Mesothelial cell of epicardium (in vitro differentiated cells): ENCODE data around the gene NUP205. TPM values are rescaled to one million over a fixed set of nuclear protein-coding genes. Genes with fewer than 3 reads are reported as not detected.

Source experiments
- DNase-seq, 2 experiments: peaks; one replicate each; pipeline ENCODE4 v3.0.0; 2021; ENCODE audit warnings: low spot score in 2 of 2; ENCODE audit not compliant: unreplicated experiment in 2 of 2
- H3K27ac Mint-ChIP-seq: 2 replicates; pipeline ENCODE4 v1.8.0; 2021; ENCODE audit warnings: mixed read lengths
- H3K27me3 Mint-ChIP-seq: 2 replicates; pipeline ENCODE4 v1.8.0; 2021; ENCODE audit warnings: low read depth, mixed read lengths
- H3K36me3 Mint-ChIP-seq: 2 replicates; pipeline ENCODE4 v1.8.0; 2021; ENCODE audit warnings: mixed read lengths
- H3K4me1 Mint-ChIP-seq: 2 replicates; pipeline ENCODE4 v1.8.0; 2021; ENCODE audit warnings: mixed read lengths
- H3K4me3 Mint-ChIP-seq: 2 replicates; pipeline ENCODE4 v1.8.0; 2021; ENCODE audit warnings: mild to moderate bottlenecking, moderate library complexity, mixed read lengths
- H3K9me3 Mint-ChIP-seq: 2 replicates; pipeline ENCODE4 v1.8.0; 2021; ENCODE audit warnings: mixed read lengths
- total RNA-seq: library from RNA; stranded (reverse); gene quantifications from 3 replicates; pipeline ENCODE4 v1.2.1, GENCODE V29; 2021
- TF ChIP-seq, protein P1 (sequence below): fragments of 200-600 bp; sonication (generic); IDR thresholded peaks from one replicate; pipeline ENCODE4 v1.5.0; 2021; ENCODE audit warnings: antibody characterized with exemption; ENCODE audit not compliant: unreplicated experiment

The NUP205 gene
- total RNA-seq, 1 donor from 2014 or later: 82.4 TPM

DNA sequence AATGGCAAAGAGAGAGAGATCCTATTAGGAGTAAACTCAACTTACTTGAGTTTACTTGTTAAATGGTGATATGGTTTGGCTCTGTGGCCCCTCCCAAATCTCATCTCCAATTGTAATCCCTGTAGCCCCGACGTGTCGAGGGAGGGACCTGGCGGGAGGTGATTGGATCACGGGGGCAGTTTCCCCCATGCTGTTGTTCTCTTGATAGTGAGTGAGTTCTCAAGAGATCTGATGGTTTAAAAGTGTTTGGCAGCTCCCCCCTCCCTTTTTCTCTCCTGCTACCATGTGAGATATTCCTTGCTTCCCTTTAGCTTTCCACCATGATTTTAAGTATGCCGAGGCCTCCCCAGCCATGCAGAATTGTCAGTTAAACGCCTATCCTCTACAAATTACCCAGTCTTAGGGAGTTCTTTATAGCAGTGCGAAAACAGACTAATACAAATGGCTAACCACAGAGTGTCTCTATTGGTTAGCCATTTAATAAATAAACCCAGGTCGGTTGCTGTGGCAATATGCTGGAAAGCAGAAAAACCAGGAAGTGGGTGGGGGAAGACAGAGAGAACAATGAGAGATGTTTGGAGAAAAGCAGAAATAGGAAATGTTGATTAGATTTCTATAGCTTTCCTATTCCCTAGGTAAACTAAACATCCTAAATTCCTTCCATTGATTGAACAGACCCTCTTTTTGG is 101.6 kb downstream of the NUP205 start:
- H3K4me3 Mint-ChIP-seq: no peak overlapping the region

GRCh38 chr7:135661311-135662122 is 103.8 kb downstream of the NUP205 start:
- Mint-ChIP-seq H3K27ac (peak overlapping the region; percentile 78), H3K4me1 (peaks cover 29% of the 10 kb centered on the region), H3K4me3 (peak overlapping the region; percentile 87), H3K9me3 (no peaks in the 10 kb centered on the region), H3K36me3 (peaks cover 2% of the 10 kb centered on the region), H3K27me3 (no peaks in the 10 kb centered on the region)
- DNase-seq: no peak
- TF ChIP-seq, protein P1, sequence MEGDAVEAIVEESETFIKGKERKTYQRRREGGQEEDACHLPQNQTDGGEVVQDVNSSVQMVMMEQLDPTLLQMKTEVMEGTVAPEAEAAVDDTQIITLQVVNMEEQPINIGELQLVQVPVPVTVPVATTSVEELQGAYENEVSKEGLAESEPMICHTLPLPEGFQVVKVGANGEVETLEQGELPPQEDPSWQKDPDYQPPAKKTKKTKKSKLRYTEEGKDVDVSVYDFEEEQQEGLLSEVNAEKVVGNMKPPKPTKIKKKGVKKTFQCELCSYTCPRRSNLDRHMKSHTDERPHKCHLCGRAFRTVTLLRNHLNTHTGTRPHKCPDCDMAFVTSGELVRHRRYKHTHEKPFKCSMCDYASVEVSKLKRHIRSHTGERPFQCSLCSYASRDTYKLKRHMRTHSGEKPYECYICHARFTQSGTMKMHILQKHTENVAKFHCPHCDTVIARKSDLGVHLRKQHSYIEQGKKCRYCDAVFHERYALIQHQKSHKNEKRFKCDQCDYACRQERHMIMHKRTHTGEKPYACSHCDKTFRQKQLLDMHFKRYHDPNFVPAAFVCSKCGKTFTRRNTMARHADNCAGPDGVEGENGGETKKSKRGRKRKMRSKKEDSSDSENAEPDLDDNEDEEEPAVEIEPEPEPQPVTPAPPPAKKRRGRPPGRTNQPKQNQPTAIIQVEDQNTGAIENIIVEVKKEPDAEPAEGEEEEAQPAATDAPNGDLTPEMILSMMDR: no peak

More for the DNA sequence above, 101.6 kb downstream of the NUP205 start:
- Mint-ChIP-seq H3K27me3 (no peaks in the 10 kb centered on the region), H3K27ac (no peak overlapping the region), H3K9me3 (no peaks in the 10 kb centered on the region), H3K4me1 (peaks cover 21% of the 10 kb centered on the region), H3K36me3 (no peaks in the 10 kb centered on the region)
- no peak for DNase-seq
- TF ChIP-seq, protein P1: no peak

DNA sequence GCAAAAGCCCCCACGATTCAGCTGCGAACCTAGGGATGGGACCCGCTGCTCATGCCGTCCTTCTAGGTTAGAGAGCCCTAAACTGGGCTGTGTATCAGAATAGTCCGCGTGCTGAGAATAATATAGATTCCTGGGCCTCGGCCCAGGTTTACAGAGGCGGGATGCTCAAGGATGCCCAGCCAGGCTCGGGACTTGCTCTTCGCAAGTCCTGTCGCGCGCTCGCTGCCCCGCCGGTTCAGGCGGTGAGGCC is 104.3 kb downstream of the NUP205 start:
- TF ChIP-seq, protein P1: no peak
- DNase-seq: no peak
- peaks cover 2% of the 10 kb centered on the region for H3K36me3 Mint-ChIP-seq
- peaks cover 29% of the 10 kb centered on the region for H3K4me1 Mint-ChIP-seq
- H3K27me3 Mint-ChIP-seq: no peaks in the 10 kb centered on the region
- H3K27ac Mint-ChIP-seq: peak overlapping the region; percentile 78
- H3K9me3 Mint-ChIP-seq: no peaks in the 10 kb centered on the region
- H3K4me3 Mint-ChIP-seq: peak overlapping the region; percentile 87

GRCh38 chr7:135662373-135663114 is 104.8 kb downstream of the NUP205 start, which contains the start of gene STMP1:
TSS of gene STMP1 (plus strand) at chr7:135662514.
- H3K36me3 Mint-ChIP-seq: peaks cover 2% of the 10 kb centered on the region
- no peaks in the 10 kb centered on the region for H3K27me3 Mint-ChIP-seq
- H3K9me3 Mint-ChIP-seq: no peaks in the 10 kb centered on the region
- peak within 1 kb of the TSS; percentile 93 for H3K27ac Mint-ChIP-seq
- TF ChIP-seq, protein P1: peak; percentile 88
- H3K4me3 Mint-ChIP-seq: peak within 1 kb of the TSS; percentile 87
- H3K4me1 Mint-ChIP-seq: peaks cover 29% of the 10 kb centered on the region
- peak; percentile 94 to 96 for DNase-seq

GRCh38 chr7:135664046-135664589 is 106.4 kb downstream of the NUP205 start:
- no peak for DNase-seq
- H3K9me3 Mint-ChIP-seq: peaks cover 4% of the 10 kb centered on the region
- peaks cover 15% of the 10 kb centered on the region for H3K36me3 Mint-ChIP-seq
- no peaks in the 10 kb centered on the region for H3K27me3 Mint-ChIP-seq
- H3K4me1 Mint-ChIP-seq: peaks cover 29% of the 10 kb centered on the region
- TF ChIP-seq, protein P1: no peak
- H3K4me3 Mint-ChIP-seq: peak overlapping the region; percentile 87
- peak overlapping the region; percentile 73 for H3K27ac Mint-ChIP-seq
